Activated CD4-positive, alpha-beta T cell treated with anti-CD3 and anti-CD28 coated beads for 36 hours (primary cell): ENCODE data around the gene OBSCN. TPM values are rescaled to one million over a fixed set of nuclear protein-coding genes. Genes with fewer than 3 reads are reported as not detected.

Experiments used
- ATAC-seq: fragments of 200-7000 bp; cut with Tn5 transposase; one replicate; pipeline ENCODE4 v1.10.0; 2021; ENCODE audit warnings: mild to moderate bottlenecking, moderate library complexity
- CTCF ChIA-PET: fragments of 350-600 bp; sonication (Branson Sonifier 250); formaldehyde crosslinking; loops from one replicate; lab custom pipeline; 2021; ENCODE audit warnings: antibody characterized with exemption; lab: Charles Lee
- POLR2A ChIA-PET: fragments of 350-600 bp; sonication (Branson Sonifier 250); formaldehyde crosslinking; loops from one replicate; lab custom pipeline; 2021; ENCODE audit warnings: antibody characterized with exemption, inconsistent platforms; lab: Charles Lee
- DNase-seq: peaks from one replicate; pipeline ENCODE4 v3.0.0-alpha.2; 2020
- H3K27ac Mint-ChIP-seq: one replicate; pipeline ENCODE4 v1.8.0; 2021; ENCODE audit warnings: mixed read lengths
- H3K27me3 Mint-ChIP-seq: one replicate; pipeline ENCODE4 v1.8.0; 2021; ENCODE audit warnings: mixed read lengths
- H3K36me3 Mint-ChIP-seq: one replicate; pipeline ENCODE4 v1.8.0; 2021; ENCODE audit warnings: low read depth, mixed read lengths
- H3K4me1 Mint-ChIP-seq: one replicate; pipeline ENCODE4 v1.8.0; 2021; ENCODE audit warnings: mixed read lengths
- H3K4me3 Mint-ChIP-seq: one replicate; pipeline ENCODE4 v1.8.0; 2021; ENCODE audit warnings: mild to moderate bottlenecking, moderate library complexity, mixed read lengths
- H3K9me3 Mint-ChIP-seq: one replicate; pipeline ENCODE4 v1.8.0; 2021; ENCODE audit warnings: low read depth, mixed read lengths
- intact Hi-C, 2 experiments: fragments of 100-400 bp; cut with DNase I in 1 of 2; cut with micrococcal nuclease in 1 of 2; formaldehyde crosslinking; loops; one replicate each; pipeline versions ENCODE4 v1.14.2 to v1.15.1; 2022 to 2024; cut with DNase I, micrococcal nuclease
- total RNA-seq, 2 experiments: library from RNA; stranded (reverse); gene quantifications; one replicate each; pipeline ENCODE4 v1.2.3, GENCODE V29; 2021

OBSCN gene
- total RNA-seq, 2 experiments from 2014 or later = 20.0 to 20.5 TPM

GRCh38 chr1:228359613-228360532 lies 152.0 kb downstream of the OBSCN start:
- ATAC-seq = no peak
- no peak overlapping the region for H3K27ac Mint-ChIP-seq
- H3K27me3 Mint-ChIP-seq = no peaks in the 10 kb centered on the region
- intact Hi-C loops = no loop called here
- ChIA-PET CTCF (interaction anchor here (0.6 kb wide), 1 partner anchor 81 kb away, joined by 3 read pairs; no protein-coding TSS in a partner anchor), POLR2A (interaction anchor here (0.6 kb wide), 1 partner anchor 399 kb away, joined by 3 read pairs; no protein-coding TSS in a partner anchor)
- DNase-seq = no peak
- no peaks in the 10 kb centered on the region for H3K4me1 Mint-ChIP-seq
- H3K9me3 Mint-ChIP-seq = no peaks in the 10 kb centered on the region
- H3K36me3 Mint-ChIP-seq = no peaks in the 10 kb centered on the region
- no peak overlapping the region for H3K4me3 Mint-ChIP-seq

- no peak for ATAC-seq
- ChIA-PET CTCF (no interaction called here), POLR2A (no interaction called here)
- Mint-ChIP-seq H3K27ac (no peak overlapping the region), H3K4me3 (no peak overlapping the region), H3K27me3 (no peaks in the 10 kb centered on the region), H3K36me3 (no peaks in the 10 kb centered on the region), H3K4me1 (no peaks in the 10 kb centered on the region), H3K9me3 (no peaks in the 10 kb centered on the region)
- no peak for DNase-seq
- intact Hi-C loops = no loop called here
Measured at GRCh38 chr1:228360533-228361313, 152.9 kb downstream of the OBSCN start.

- ChIA-PET CTCF (interaction anchor here (0.6 kb wide), 1 partner anchor 83 kb away, joined by 5 read pairs; no protein-coding TSS in a partner anchor), POLR2A (no interaction called here)
- Mint-ChIP-seq H3K27me3 (no peaks in the 10 kb centered on the region), H3K4me3 (no peak overlapping the region), H3K27ac (no peak overlapping the region), H3K9me3 (no peaks in the 10 kb centered on the region), H3K4me1 (no peaks in the 10 kb centered on the region), H3K36me3 (no peaks in the 10 kb centered on the region)
- DNase-seq = no peak
- intact Hi-C loops = no loop called here
- ATAC-seq = no peak
Measured at GRCh38 chr1:228361314-228362140, 153.7 kb downstream of the OBSCN start.

GRCh38 chr1:228362141-228362883 lies 154.5 kb downstream of the OBSCN start:
- H3K36me3 Mint-ChIP-seq = no peaks in the 10 kb centered on the region
- ChIA-PET POLR2A (no interaction called here), CTCF (no interaction called here)
- H3K27me3 Mint-ChIP-seq = no peaks in the 10 kb centered on the region
- H3K9me3 Mint-ChIP-seq = no peaks in the 10 kb centered on the region
- intact Hi-C loops = no loop called here
- no peak overlapping the region for H3K27ac Mint-ChIP-seq
- H3K4me1 Mint-ChIP-seq = no peaks in the 10 kb centered on the region
- ATAC-seq (no peak), DNase-seq (no peak)
- H3K4me3 Mint-ChIP-seq = no peak overlapping the region

GRCh38 chr1:228362884-228363450 lies 155.1 kb downstream of the OBSCN start:
- POLR2A ChIA-PET = no interaction called here

GRCh38 chr1:228363686-228364067 lies 155.8 kb downstream of the OBSCN start:
- ChIA-PET POLR2A (no interaction called here), CTCF (interaction anchor here (0.7 kb wide), 1 partner anchor 42 kb away, joined by 3 read pairs; no protein-coding TSS in a partner anchor)
- intact Hi-C loops = no loop called here
- Mint-ChIP-seq H3K27ac (no peak overlapping the region), H3K4me1 (no peaks in the 10 kb centered on the region), H3K36me3 (no peaks in the 10 kb centered on the region), H3K9me3 (no peaks in the 10 kb centered on the region), H3K27me3 (no peaks in the 10 kb centered on the region), H3K4me3 (no peak overlapping the region)
- ATAC-seq (no peak), DNase-seq (no peak)

More at GRCh38 chr1:228362884-228363450, 155.1 kb downstream of the OBSCN start:
- CTCF ChIA-PET = interaction anchor here (0.6 kb wide), 1 partner anchor 363 kb away, joined by 3 read pairs; no protein-coding TSS in a partner anchor
- DNase-seq = no peak
- Mint-ChIP-seq H3K36me3 (no peaks in the 10 kb centered on the region), H3K27me3 (no peaks in the 10 kb centered on the region), H3K4me1 (no peaks in the 10 kb centered on the region), H3K27ac (no peak overlapping the region), H3K4me3 (no peak overlapping the region), H3K9me3 (no peaks in the 10 kb centered on the region)
- ATAC-seq = no peak
- intact Hi-C loops = no loop called here

GRCh38 chr1:228364068-228364705 lies 156.3 kb downstream of the OBSCN start:
- intact Hi-C loops = no loop called here
- ATAC-seq = no peak
- H3K36me3 Mint-ChIP-seq = no peaks in the 10 kb centered on the region
- no peaks in the 10 kb centered on the region for H3K27me3 Mint-ChIP-seq
- no peaks in the 10 kb centered on the region for H3K9me3 Mint-ChIP-seq
- DNase-seq = no peak
- ChIA-PET POLR2A (no interaction called here), CTCF (interaction anchor here (0.7 kb wide), 1 partner anchor 42 kb away, joined by 3 read pairs; no protein-coding TSS in a partner anchor)
- no peak overlapping the region for H3K27ac Mint-ChIP-seq
- no peak overlapping the region for H3K4me3 Mint-ChIP-seq
- no peaks in the 10 kb centered on the region for H3K4me1 Mint-ChIP-seq

GRCh38 chr1:228364706-228365213 lies 156.9 kb downstream of the OBSCN start:
- H3K9me3 Mint-ChIP-seq = no peaks in the 10 kb centered on the region
- no peaks in the 10 kb centered on the region for H3K36me3 Mint-ChIP-seq
- no peaks in the 10 kb centered on the region for H3K27me3 Mint-ChIP-seq
- DNase-seq (no peak), ATAC-seq (no peak)
- intact Hi-C loops = no loop called here
- POLR2A ChIA-PET = no interaction called here
- no peaks in the 10 kb centered on the region for H3K4me1 Mint-ChIP-seq
- H3K27ac Mint-ChIP-seq = no peak overlapping the region
- CTCF ChIA-PET = no interaction called here
- H3K4me3 Mint-ChIP-seq = no peak overlapping the region

- H3K9me3 Mint-ChIP-seq = no peaks in the 10 kb centered on the region
- CTCF ChIA-PET = no interaction called here
Measured at GRCh38 chr1:228365271-228366061, 157.6 kb downstream of the OBSCN start.

More at GRCh38 chr1:228365271-228366061, 157.6 kb downstream of the OBSCN start:
- Mint-ChIP-seq H3K27ac (no peak overlapping the region), H3K27me3 (no peaks in the 10 kb centered on the region), H3K4me1 (no peaks in the 10 kb centered on the region), H3K36me3 (no peaks in the 10 kb centered on the region), H3K4me3 (no peak overlapping the region)
- ATAC-seq = no peak
- POLR2A ChIA-PET = no interaction called here
- no peak for DNase-seq
- intact Hi-C loops = no loop called here
